ENCODE data around the gene CREB3.

Gene CREB3

GRCh38 chr9:35714579-35715252, 17.8 kb upstream of the CREB3 start:
- H3K4me3 ChIP-seq (ENCODE audit: low read depth, low read length): no peak overlapping the region
- H3K27ac ChIP-seq (ENCODE audit: low read depth, low read length): peak overlapping the region; percentile 77
- H3K36me3 ChIP-seq (ENCODE audit: control insufficient read depth, insufficient read depth, low read length): peaks cover 96% of the 10 kb centered on the region
- H3K9ac ChIP-seq (ENCODE audit: low read depth, low read length): no peak overlapping the region
- no peaks in the 10 kb centered on the region for H3K4me1 ChIP-seq (ENCODE audit: control insufficient read depth, insufficient read depth, low read length)
- no peaks in the 10 kb centered on the region for H3K27me3 ChIP-seq (ENCODE audit: control insufficient read depth, insufficient read depth, low read length)
- H3K9me3 ChIP-seq (ENCODE audit: control insufficient read depth, insufficient read depth, low read length): no peaks in the 10 kb centered on the region

GRCh38 chr9:35716230-35716629, 16.2 kb upstream of the CREB3 start:
- Histone ChIP-seq H3K9me3 (ENCODE audit: control insufficient read depth, insufficient read depth, low read length) (no peaks in the 10 kb centered on the region), H3K4me1 (ENCODE audit: control insufficient read depth, insufficient read depth, low read length) (no peaks in the 10 kb centered on the region), H3K9ac (ENCODE audit: low read depth, low read length) (no peak overlapping the region), H3K27me3 (ENCODE audit: control insufficient read depth, insufficient read depth, low read length) (no peaks in the 10 kb centered on the region), H3K4me3 (ENCODE audit: low read depth, low read length) (no peak overlapping the region), H3K27ac (ENCODE audit: low read depth, low read length) (peak overlapping the region; percentile 64), H3K36me3 (ENCODE audit: control insufficient read depth, insufficient read depth, low read length) (peaks cover 98% of the 10 kb centered on the region)

- Histone ChIP-seq H3K9me3 (ENCODE audit: control insufficient read depth, insufficient read depth, low read length) (no peaks in the 10 kb centered on the region), H3K36me3 (ENCODE audit: control insufficient read depth, insufficient read depth, low read length) (peaks cover 98% of the 10 kb centered on the region), H3K9ac (ENCODE audit: low read depth, low read length) (no peak overlapping the region), H3K4me3 (ENCODE audit: low read depth, low read length) (no peak overlapping the region), H3K4me1 (ENCODE audit: control insufficient read depth, insufficient read depth, low read length) (no peaks in the 10 kb centered on the region), H3K27ac (ENCODE audit: low read depth, low read length) (no peak overlapping the region), H3K27me3 (ENCODE audit: control insufficient read depth, insufficient read depth, low read length) (no peaks in the 10 kb centered on the region)
Measured at GRCh38 chr9:35717132-35717870, 15.2 kb upstream of the CREB3 start.

DNA sequence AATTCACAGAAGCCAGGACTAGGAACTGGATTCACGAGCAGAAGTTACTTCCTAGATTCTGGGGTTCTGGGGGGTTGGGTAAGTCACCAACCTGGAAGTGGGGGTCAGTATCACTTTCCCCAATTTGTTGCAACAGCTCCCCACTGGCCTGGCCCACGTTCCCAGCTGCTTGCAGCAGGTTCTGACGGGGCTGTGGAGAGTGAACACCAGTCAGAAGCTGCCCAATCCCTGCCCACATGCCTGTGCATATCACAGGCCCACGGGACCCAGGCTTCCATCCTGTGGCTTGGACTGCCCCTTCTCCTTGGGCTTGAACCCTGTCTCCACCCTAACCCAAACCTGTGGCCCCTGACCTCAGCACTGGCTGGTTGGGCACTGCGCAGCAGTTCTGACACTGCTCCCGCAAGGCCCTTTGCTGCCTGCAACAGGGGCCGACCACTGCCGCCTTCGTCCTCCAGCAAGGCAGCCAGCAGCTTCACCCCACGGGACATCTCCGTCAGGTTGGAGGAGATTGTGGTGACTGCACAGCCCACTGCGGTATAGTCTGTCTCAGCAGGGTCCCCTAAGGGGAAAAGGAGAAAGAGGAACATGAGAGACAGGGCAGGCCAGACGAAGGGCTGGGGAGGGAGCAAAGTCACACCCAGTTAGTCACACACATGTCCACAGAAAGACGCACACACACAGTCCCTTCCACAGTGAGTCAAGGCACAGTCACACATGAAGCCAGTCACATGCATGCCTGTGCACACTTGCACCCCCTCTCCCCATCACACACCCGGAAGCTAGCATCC, 13.6 kb upstream of the CREB3 start:
- H3K9me3 ChIP-seq (ENCODE audit: control insufficient read depth, insufficient read depth, low read length): no peaks in the 10 kb centered on the region
- H3K9ac ChIP-seq (ENCODE audit: low read depth, low read length): no peak overlapping the region
- no peaks in the 10 kb centered on the region for H3K4me1 ChIP-seq (ENCODE audit: control insufficient read depth, insufficient read depth, low read length)
- H3K27ac ChIP-seq (ENCODE audit: low read depth, low read length): no peak overlapping the region
- no peaks in the 10 kb centered on the region for H3K27me3 ChIP-seq (ENCODE audit: control insufficient read depth, insufficient read depth, low read length)
- H3K4me3 ChIP-seq (ENCODE audit: low read depth, low read length): no peak overlapping the region
- H3K36me3 ChIP-seq (ENCODE audit: control insufficient read depth, insufficient read depth, low read length): peaks cover 98% of the 10 kb centered on the region

DNA sequence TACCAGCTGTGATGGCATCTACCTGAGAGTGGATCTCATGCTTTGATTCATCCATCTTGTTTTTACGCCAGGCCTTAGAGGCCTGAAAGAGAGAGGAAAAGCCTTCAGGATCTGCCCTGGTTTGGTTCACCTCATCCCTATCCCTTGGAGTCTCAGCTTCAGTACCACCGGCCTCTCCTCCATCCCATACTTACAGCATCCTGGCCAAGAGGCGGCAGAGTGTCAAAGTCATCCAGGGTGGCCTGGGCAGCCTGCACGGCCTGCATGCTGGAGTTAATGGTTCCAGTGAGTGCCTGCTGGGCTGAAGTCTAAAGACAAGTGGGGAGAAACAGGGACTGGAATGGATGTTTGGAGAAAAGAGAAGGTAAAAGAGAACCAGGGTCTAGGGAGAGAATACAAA, 12.9 kb upstream of the CREB3 start:
- no peaks in the 10 kb centered on the region for H3K4me1 ChIP-seq (ENCODE audit: control insufficient read depth, insufficient read depth, low read length)
- H3K27me3 ChIP-seq (ENCODE audit: control insufficient read depth, insufficient read depth, low read length): no peaks in the 10 kb centered on the region
- H3K4me3 ChIP-seq (ENCODE audit: low read depth, low read length): no peak overlapping the region
- no peak overlapping the region for H3K9ac ChIP-seq (ENCODE audit: low read depth, low read length)
- H3K9me3 ChIP-seq (ENCODE audit: control insufficient read depth, insufficient read depth, low read length): no peaks in the 10 kb centered on the region
- H3K36me3 ChIP-seq (ENCODE audit: control insufficient read depth, insufficient read depth, low read length): peaks cover 98% of the 10 kb centered on the region
- H3K27ac ChIP-seq (ENCODE audit: low read depth, low read length): no peak overlapping the region

DNA sequence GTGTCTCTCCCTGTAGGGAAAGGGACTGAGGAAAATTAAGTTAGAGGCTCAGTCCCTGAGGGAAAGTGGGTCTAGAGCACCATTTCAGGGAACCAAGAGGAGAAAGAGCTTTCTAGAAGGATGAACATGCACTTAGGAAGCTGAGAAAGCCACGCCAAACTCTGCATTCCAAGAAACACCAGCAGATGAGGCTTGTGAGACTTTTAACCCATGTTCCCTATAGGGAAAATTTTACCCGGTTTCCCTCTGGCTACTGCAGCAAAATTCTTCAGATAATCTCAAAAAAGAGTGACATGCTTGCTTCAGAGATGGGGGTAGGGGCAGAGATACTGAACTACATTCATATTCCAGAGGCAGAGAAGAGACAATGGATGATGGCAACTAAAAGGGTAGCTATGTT, 9.0 kb upstream of the CREB3 start:
- no peaks in the 10 kb centered on the region for H3K9me3 ChIP-seq (ENCODE audit: control insufficient read depth, insufficient read depth, low read length)
- H3K27ac ChIP-seq (ENCODE audit: low read depth, low read length): no peak overlapping the region
- peaks cover 18% of the 10 kb centered on the region for H3K4me1 ChIP-seq (ENCODE audit: control insufficient read depth, insufficient read depth, low read length)
- H3K27me3 ChIP-seq (ENCODE audit: control insufficient read depth, insufficient read depth, low read length): no peaks in the 10 kb centered on the region
- H3K9ac ChIP-seq (ENCODE audit: low read depth, low read length): no peak overlapping the region
- H3K4me3 ChIP-seq (ENCODE audit: low read depth, low read length): no peak overlapping the region
- H3K36me3 ChIP-seq (ENCODE audit: control insufficient read depth, insufficient read depth, low read length): peaks cover 71% of the 10 kb centered on the region

DNA sequence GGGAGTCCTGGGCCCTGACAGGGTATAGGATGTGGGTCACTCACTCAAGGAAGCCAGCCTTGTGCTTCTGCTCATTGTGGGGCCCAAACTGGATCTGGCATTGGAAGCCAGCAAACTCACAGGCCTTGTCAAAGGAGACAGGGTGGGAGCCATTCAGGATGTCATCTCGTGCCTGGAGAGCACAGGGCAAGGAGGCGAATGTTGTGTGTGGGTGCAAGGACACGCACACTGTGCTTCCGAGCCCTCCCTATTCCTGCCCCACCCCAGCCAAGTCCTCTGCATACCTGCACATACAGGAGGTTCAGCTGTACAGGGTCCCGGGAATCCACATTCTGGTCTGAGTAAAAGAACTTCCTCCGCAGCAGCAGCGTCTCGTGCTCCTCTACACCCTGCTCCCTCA, 8.6 kb upstream of the CREB3 start:
- Histone ChIP-seq H3K27me3 (ENCODE audit: control insufficient read depth, insufficient read depth, low read length) (no peaks in the 10 kb centered on the region), H3K36me3 (ENCODE audit: control insufficient read depth, insufficient read depth, low read length) (peaks cover 66% of the 10 kb centered on the region), H3K9me3 (ENCODE audit: control insufficient read depth, insufficient read depth, low read length) (no peaks in the 10 kb centered on the region), H3K4me1 (ENCODE audit: control insufficient read depth, insufficient read depth, low read length) (peaks cover 23% of the 10 kb centered on the region), H3K4me3 (ENCODE audit: low read depth, low read length) (no peak overlapping the region), H3K27ac (ENCODE audit: low read depth, low read length) (no peak overlapping the region), H3K9ac (ENCODE audit: low read depth, low read length) (no peak overlapping the region)

DNA sequence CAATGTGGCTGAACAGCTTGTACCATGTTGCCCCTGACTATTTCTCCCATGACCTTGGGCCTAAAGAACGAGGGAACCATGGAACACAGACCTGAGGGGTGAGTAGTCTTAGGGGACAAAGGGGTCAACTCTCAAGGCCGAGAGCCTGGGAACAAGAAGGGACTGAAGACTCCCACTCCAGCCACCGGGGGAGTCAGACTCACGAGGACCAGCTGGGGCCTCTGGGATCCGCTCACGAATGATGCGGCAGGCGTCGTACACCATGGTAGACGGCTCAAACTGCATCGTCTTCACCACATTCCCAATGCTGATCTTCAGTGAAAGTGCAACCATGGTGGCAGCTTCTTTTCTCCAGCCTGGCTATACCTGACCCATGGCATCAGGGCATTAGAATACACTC, 7.1 kb upstream of the CREB3 start:
- no peak overlapping the region for H3K9ac ChIP-seq (ENCODE audit: low read depth, low read length)
- no peak overlapping the region for H3K27ac ChIP-seq (ENCODE audit: low read depth, low read length)
- H3K36me3 ChIP-seq (ENCODE audit: control insufficient read depth, insufficient read depth, low read length): peaks cover 52% of the 10 kb centered on the region

GRCh38 chr9:35726931-35727330, 5.5 kb upstream of the CREB3 start:
- Histone ChIP-seq H3K9me3 (ENCODE audit: control insufficient read depth, insufficient read depth, low read length) (no peaks in the 10 kb centered on the region), H3K4me3 (ENCODE audit: low read depth, low read length) (peak overlapping the region; percentile 51; the same call in 1 of the 2 replicates), H3K4me1 (ENCODE audit: control insufficient read depth, insufficient read depth, low read length) (peaks cover 48% of the 10 kb centered on the region), H3K9ac (ENCODE audit: low read depth, low read length) (no peak overlapping the region), H3K36me3 (ENCODE audit: control insufficient read depth, insufficient read depth, low read length) (peaks cover 36% of the 10 kb centered on the region), H3K27me3 (ENCODE audit: control insufficient read depth, insufficient read depth, low read length) (no peaks in the 10 kb centered on the region), H3K27ac (ENCODE audit: low read depth, low read length) (no peak overlapping the region)

More for the DNA sequence above, 7.1 kb upstream of the CREB3 start:
- Histone ChIP-seq H3K4me1 (ENCODE audit: control insufficient read depth, insufficient read depth, low read length) (peaks cover 37% of the 10 kb centered on the region), H3K4me3 (ENCODE audit: low read depth, low read length) (no peak overlapping the region), H3K27me3 (ENCODE audit: control insufficient read depth, insufficient read depth, low read length) (no peaks in the 10 kb centered on the region), H3K9me3 (ENCODE audit: control insufficient read depth, insufficient read depth, low read length) (no peaks in the 10 kb centered on the region)

DNA sequence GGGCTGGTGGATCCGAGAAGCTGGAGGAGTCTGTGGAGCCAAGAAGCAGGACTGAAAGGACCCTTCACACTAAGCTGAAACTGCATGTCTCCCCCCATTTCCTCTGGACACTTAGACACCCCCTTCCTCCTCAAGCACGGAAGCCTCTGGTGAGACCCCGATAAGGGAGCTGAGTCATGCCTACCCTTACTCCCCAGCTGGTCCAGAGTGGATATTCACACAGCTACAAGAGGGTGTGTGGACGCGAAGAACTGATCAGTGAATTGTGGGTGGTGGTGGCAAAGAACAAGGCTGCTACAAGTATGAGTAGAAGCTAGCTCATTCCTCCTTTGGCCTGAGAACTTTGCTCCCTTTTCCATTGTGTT, 4.8 kb upstream of the CREB3 start:
- Histone ChIP-seq H3K4me1 (ENCODE audit: control insufficient read depth, insufficient read depth, low read length) (peaks cover 48% of the 10 kb centered on the region), H3K9me3 (ENCODE audit: control insufficient read depth, insufficient read depth, low read length) (no peaks in the 10 kb centered on the region), H3K27ac (ENCODE audit: low read depth, low read length) (peak overlapping the region; percentile 93), H3K4me3 (ENCODE audit: low read depth, low read length) (peak overlapping the region; percentile 51), H3K27me3 (ENCODE audit: control insufficient read depth, insufficient read depth, low read length) (no peaks in the 10 kb centered on the region), H3K36me3 (ENCODE audit: control insufficient read depth, insufficient read depth, low read length) (peaks cover 29% of the 10 kb centered on the region), H3K9ac (ENCODE audit: low read depth, low read length) (peak overlapping the region; percentile 50)
